Measurements from ENCODE around the gene SCRN1.

Gene SCRN1

GRCh38 chr7:29883462-29884398, 105.9 kb downstream of the SCRN1 start:
- DNase-seq (ENCODE audit: extremely low spot score): no peak
- CTCF ChIA-PET: no interaction called here
- TF ChIP-seq, protein P1, sequence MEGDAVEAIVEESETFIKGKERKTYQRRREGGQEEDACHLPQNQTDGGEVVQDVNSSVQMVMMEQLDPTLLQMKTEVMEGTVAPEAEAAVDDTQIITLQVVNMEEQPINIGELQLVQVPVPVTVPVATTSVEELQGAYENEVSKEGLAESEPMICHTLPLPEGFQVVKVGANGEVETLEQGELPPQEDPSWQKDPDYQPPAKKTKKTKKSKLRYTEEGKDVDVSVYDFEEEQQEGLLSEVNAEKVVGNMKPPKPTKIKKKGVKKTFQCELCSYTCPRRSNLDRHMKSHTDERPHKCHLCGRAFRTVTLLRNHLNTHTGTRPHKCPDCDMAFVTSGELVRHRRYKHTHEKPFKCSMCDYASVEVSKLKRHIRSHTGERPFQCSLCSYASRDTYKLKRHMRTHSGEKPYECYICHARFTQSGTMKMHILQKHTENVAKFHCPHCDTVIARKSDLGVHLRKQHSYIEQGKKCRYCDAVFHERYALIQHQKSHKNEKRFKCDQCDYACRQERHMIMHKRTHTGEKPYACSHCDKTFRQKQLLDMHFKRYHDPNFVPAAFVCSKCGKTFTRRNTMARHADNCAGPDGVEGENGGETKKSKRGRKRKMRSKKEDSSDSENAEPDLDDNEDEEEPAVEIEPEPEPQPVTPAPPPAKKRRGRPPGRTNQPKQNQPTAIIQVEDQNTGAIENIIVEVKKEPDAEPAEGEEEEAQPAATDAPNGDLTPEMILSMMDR (IDR thresholded peaks at IDR 0.05; ENCODE audit: control extremely low read depth, extremely low read depth, low read depth, missing control alignments): no peak
- POLR2A ChIA-PET: no interaction called here

GRCh38 chr7:29882481-29882880, 107.1 kb downstream of the SCRN1 start:
- TF ChIP-seq, protein P1 (IDR thresholded peaks at IDR 0.05; ENCODE audit: control extremely low read depth, extremely low read depth, low read depth, missing control alignments): no peak
- ChIA-PET POLR2A (no interaction called here), CTCF (no interaction called here)
- DNase-seq (ENCODE audit: extremely low spot score): no peak

DNA sequence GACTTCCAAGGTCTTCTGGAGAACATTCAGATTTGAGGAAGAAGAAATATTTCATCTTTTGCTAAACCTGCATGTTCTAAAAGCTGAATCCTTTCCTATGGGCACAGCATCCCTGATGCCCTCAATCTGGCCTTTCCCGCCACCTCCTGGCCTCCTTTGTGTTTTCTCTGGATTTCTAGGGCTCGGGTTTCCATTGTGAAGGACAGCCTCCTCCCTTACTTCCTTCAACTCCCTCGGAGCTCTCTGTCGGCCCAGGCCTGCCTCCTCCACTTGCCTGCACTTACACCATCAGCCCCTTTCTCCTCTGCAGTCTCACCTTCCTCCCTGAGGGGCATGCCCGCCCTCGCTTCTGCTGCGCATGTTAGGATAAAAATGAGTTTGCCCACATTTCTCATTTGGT, 107.9 kb downstream of the SCRN1 start:
- ChIA-PET CTCF (no interaction called here), POLR2A (no interaction called here)
- TF ChIP-seq, protein P1 (IDR thresholded peaks at IDR 0.05; ENCODE audit: control extremely low read depth, extremely low read depth, low read depth, missing control alignments): no peak
- DNase-seq (ENCODE audit: extremely low spot score): no peak

- POLR2A ChIA-PET: no interaction called here
- CTCF ChIA-PET: interaction anchor here (1.0 to 2.5 kb wide), 4 partner anchors 182 to 685 kb away, joined by 3 to 14 read pairs (median 5); no protein-coding TSS in a partner anchor
- TF ChIP-seq, protein P1 (IDR thresholded peaks at IDR 0.05; ENCODE audit: control extremely low read depth, extremely low read depth, low read depth, missing control alignments): no peak
- no peak for DNase-seq (ENCODE audit: extremely low spot score)
Observed at GRCh38 chr7:29879609-29880008, 110.0 kb downstream of the SCRN1 start.

- CTCF ChIA-PET: interaction anchor here (0.9 to 2.8 kb wide), 9 partner anchors 33 to 686 kb away, joined by 3 to 17 read pairs (median 5); no protein-coding TSS in a partner anchor
- POLR2A ChIA-PET: interaction anchor here (0.5 kb wide), 1 partner anchor 155 kb away, joined by 8 read pairs; no protein-coding TSS in a partner anchor
- peak; percentile 37 for DNase-seq (ENCODE audit: extremely low spot score)
- TF ChIP-seq, protein P1 (IDR thresholded peaks at IDR 0.05; ENCODE audit: control extremely low read depth, extremely low read depth, low read depth, missing control alignments): peak; percentile 56
Observed at GRCh38 chr7:29878081-29878688, 111.4 kb downstream of the SCRN1 start.

DNA sequence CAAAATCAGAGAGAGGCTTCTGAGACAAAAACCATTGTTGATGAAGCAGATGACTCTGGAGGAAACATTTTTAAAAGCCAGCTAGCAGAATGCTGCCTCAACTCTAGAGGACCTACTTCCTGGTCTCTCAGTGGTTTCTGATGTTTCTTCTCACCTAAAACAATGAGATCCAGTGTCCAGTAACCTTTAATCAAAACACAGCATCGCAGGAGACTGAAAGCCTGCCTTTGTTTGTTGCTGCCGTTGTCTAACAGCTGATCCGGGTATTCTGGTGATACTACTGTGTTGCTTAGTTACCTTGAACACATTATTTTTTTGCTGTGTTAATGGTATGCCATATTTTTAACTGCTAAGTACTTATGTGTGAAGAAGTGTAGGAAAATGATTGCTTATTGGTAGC, 112.4 kb downstream of the SCRN1 start:
- DNase-seq (ENCODE audit: extremely low spot score): no peak
- ChIA-PET CTCF (interaction anchor here (1.0 to 2.8 kb wide), 3 partner anchors 44 to 687 kb away, joined by 3 to 17 read pairs (median 7); no protein-coding TSS in a partner anchor), POLR2A (no interaction called here)
- TF ChIP-seq, protein P1 (IDR thresholded peaks at IDR 0.05; ENCODE audit: control extremely low read depth, extremely low read depth, low read depth, missing control alignments): no peak

Measured in GM10248 (cell line).